GM18873 (cell line): ENCODE measurements around the gene TTLL13.
"Not testable (repeated sequence)": the region's sequence is repeated elsewhere in the genome, so short reads cannot be mapped to it uniquely, and the experiment has no call there.

Experiments used
- ATAC-seq: cut with Tn5 transposase; IDR thresholded peaks from one replicate; pipeline ENCODE4 v1.9.1; 2021; ENCODE audit warnings: mild to moderate bottlenecking, moderate library complexity, moderate number of reproducible peaks; ENCODE audit not compliant: unreplicated experiment, low FRiP score

Gene TTLL13

DNA sequence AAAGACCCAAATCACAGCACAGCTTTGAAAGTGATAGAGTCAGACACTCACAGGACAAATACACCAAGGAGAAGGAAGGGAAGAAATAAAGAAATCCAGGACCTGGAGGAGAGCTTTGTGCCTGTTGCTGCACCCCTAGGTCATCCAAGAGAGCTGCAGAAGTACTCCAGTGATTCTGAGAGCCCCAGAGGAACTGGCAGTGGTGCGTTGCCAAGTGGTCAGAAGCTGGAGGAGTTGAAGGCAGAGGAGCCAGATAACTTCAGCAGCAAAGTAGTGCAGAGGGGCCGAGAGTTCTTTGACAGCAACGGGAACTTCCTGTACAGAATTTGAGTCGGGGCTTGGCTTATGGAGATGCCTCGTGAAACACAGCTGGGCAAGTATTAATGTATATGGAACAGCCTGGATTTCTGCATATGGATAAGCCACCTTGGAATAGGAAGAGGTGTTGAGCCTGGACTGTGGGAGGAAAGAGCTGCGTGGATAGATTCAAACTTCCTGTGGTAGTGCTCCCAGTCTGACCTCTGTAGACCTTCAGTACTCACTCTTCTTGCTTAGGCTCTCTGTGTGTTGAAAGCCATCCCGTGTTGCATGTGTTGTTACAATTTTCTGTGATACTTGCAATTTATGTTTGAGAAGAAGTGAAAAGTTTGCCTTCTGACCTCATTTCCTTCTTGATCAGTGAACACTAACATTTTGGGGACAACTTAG, 22.3 kb downstream of the TTLL13 start:
- ATAC-seq, result no peak

DNA sequence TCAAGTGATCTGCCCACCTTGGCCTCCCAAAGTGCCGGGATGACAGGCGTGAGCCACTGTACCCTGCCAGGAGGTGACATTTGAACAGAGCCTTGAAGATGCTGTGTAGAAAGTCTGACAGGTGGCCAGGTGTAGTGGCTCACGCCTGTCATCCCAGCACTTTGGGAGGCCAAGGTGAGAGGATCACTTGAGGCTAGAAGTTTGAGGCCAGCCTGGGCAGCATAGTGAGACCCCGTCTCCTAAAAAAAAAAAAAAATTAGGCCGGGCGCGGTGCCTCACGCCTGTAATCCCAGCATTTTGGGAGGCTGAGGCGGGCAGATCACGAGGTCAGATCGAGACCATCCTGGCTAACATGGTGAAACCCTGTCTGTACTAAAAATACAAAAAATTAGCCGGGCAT, 29.1 kb downstream of the TTLL13 start:
- ATAC-seq, result not testable (repeated sequence)

DNA sequence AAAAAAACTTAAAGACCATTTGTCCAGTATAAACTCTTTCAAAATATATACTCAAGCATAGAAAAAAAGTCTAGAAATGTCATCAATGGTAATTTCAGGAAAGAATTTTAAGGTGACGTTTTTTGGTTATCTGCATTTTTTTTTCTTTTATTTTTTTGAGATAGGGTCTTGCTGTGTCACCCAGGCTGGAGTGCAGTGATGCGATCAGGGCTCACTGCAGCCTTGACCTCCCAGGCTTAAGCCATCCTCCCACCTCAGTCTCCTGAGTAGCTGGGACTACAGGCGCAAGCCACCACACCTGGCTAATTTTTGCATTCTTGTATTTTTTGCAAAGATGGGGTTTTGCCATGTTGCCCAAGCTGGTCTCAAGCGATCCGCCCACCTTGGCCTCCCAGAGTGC, 31.4 kb downstream of the TTLL13 start:
- not testable (repeated sequence) for ATAC-seq

DNA sequence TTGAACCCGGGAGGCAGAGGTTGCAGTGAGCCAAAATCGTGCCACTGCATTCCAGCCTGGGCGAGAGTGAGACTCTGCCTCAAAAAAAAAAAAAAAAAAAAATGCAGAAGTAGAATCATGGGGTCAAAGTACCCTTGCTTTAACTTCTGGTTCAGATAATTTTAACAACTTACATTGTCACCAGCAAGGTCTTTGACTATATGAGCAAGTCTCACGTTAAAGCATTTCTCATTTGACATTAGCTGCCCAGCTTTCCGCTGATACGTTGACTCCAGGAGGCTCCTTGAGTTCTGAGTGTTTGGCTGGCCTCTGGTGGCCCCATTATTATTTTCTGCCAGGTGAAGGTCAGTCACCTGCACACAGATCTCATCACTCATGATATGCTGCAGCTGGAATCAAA, 32.3 kb downstream of the TTLL13 start:
- ATAC-seq, result not testable (repeated sequence)

DNA sequence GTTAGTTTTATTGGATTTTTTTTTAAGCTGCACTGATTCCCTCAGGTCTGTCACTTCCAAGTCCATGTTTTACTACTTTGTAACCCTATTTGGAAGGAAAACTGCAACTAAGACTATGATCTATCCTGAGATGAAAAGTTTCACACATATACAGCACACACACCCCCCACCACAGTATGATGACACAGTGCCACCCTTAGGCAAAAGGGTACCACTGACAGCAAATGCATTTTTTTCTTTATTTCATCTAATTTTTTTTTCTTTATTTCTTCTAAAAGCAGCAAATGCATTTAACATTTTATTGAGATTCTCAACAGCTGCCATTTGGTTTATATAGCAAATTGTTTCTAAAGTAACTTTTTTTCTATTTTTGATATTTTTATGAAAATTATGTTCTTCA, 37.3 kb downstream of the TTLL13 start:
- ATAC-seq, result no peak

DNA sequence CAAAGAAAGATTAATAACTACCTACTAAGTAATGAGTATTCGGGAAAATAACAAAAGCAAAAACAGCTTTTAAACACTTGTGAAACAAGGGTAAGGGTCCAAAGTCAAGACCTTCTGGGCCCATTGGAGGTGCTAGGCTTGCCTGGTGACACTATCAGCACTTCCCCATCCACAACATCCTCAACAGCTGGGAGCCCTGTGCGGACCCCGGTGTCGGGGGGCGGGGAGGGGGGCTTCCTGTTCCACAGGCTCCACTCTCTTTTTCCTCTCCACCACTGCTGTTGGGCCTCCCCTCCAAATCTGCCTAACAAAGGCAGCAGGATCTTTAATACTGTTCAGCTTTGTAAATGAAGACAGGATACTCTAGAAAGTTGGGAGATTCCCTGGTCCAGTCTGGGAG, 37.7 kb downstream of the TTLL13 start:
- no peak for ATAC-seq

DNA sequence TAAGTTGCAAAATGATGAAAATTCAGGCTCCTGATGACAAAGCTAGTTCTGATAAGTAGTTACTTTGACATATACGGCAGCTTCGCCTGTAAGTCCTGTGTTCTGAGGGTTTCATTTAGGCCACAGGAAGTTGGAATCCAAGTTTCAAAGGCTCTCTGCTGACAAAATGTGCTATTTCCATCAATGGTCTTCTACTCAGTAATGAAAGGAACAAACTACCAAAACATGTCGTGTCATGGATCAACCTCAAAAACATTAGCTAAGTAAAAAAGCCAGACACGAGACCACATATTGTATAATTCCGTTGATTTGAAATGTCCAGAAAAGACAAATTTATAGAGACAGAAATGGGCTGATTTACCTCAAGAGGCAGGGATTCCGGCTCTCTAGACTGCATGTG, 38.6 kb downstream of the TTLL13 start:
- no peak for ATAC-seq

DNA sequence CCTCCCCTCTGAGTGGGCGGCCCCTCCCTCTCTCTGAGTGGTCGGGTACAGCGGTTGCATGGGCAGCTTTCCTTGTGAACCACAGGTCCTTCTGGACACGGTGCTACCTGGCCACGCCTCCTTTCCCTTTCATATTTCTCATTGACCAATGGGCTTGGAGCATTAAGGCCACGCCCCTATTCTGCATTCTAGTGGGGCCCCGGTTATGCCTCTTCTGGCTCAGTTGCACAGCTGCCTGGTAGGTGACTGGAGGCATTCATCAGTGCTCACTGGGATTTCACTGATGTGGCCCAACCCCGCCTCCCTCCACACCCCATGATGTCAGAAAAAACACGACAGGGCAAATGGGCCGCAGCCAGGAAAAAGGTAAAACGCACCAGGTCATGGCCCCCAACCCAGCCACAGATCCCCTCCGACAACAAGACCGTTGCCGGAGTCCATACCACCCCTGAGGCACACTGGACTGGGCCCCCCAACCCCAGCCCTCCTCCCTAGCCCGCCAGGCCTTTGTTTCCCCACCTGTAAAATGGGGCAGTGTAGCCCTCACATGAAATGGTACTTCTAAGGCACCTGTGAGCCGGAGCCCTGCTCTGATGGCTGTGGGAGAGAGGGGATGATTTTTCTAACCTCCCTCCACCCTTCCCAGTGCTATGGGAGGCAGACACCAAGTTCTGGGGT, 42.5 kb downstream of the TTLL13 start:
- ATAC-seq, result no peak

DNA sequence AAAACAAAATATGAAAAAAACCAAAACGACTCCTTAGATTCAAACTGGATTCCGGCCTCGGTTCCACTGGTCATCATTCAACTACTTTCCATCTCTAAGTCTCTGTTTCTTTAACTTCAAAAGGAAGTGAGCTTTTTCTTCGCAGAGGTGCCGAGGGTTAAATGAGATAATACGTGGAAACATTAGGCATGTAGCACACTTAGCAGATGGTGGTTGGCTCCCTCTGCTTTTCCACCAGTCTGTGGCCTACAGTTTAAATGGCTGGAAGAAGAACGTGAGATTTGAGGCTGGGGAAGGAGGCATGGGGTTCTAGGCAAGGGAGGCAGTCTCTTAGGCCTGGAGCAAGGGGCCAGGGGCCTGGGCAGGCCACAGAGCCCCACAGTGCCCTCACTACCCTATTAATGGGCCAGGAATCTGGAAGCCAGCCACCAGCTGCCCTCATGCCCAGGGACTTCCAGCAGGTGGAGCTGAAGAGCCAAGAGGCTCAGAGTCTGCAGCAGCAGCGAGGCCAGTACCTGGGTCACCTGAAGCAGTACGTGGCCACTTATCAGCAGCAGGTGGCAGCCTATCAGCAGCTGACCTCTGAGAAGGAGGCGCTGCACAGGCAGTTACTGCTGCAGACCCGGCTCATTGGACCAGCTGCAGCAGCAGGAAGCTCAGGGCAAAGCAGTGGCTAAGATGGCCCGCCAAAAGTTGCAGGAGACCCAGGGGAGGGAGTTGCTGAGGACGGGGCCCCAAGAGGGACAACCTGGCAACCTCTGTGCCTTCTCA, 43.9 kb downstream of the TTLL13 start:
- ATAC-seq, result not testable (repeated sequence)

DNA sequence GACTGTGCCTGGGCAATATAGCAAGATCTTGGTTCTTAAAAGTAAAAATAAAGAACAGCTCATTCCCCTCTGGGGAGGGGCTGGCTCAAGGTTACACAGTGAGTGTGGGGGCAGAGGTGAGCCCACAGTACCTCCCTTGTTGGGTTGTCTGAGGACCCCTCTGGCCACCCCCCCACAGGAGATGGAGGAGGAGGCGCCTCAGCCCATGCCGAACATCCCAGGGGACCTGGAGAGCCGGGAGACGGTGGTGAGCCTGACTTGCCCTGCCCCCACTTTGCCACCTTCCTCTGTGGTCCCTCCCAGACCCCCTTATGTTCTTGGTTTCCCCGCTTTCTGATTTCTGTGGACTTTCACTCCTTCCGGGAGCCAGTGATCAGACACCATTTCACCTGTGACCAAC, 44.8 kb downstream of the TTLL13 start:
- ATAC-seq, result no peak

DNA sequence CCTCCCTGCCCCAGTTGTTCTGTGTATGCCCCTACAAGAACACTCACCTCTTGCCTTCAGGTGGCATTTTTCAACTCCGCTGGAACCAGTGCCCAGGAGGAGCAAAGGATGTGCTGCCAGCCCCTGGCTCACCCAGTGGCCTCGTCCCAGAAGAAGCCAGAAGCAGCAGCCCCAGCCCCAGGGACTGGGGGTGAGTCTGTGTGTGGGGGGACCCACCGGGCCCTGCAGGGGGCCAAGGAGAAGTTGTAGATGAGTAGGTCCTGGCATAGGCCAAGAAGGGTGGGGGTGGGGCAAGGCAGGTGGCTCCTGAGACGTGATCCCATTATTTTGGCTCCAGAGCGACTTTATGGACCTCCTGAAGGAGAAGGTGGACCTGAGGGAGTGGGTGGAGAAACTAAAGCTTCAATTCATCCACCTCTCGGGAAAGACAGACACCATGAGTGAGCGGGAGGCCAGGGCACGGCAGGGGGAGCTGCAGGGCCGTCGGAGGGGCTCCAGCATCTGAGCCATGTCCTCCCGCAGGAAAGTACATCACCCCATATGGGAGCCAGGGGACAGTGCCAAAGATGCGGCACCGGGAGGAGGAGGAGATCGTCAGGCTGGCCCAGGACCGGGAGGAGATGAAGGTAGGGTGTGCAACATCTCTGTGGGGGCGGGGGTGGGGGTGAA, 45.4 kb downstream of the TTLL13 start:
- ATAC-seq, result no peak

DNA sequence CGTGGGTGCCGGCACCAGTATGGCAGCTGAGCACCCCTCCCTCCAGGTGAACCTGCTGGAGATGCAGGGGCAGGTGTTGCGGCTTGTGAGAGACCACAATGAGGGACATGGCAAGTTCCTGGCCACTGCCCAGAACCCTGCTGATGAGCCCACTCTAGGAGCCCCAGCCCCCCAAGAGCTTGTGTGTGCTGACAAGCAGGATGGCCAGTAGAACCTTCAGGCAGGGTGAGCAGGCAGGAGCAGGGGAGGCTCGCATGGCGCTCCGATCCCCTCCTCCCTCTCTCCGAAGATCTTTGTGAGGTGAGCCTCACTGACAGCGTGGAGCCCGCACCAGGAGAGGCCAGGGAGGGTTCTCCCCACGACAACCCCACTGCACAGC, 45.9 kb downstream of the TTLL13 start:
- no peak for ATAC-seq

DNA sequence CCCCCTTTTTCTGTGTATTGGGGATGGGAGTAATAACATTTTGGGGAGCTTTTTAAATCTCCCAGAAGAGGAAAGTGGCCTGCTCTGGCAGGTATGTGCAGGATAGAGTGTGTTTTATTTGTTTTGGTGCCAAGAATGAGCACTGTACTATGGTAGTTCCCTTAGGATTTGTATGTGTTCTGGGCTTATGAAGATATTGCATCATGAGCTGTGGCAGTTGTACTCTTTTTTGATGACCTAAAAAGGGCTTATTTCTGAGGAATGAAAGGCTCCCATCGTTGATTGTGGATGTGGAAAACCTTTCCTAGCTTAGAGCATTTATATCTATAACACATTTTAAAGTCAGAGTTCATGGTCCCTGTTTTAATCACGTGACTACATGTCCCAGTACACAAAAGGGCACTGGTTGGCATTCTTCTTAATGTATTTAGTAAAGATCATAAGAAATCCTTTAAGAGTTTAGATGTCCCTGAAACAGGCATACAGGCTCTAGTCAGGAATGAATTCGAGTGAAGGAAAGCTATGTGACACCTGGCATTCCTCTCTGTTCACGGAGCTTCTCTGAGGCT, 47.0 kb downstream of the TTLL13 start:
- not testable (repeated sequence) for ATAC-seq

DNA sequence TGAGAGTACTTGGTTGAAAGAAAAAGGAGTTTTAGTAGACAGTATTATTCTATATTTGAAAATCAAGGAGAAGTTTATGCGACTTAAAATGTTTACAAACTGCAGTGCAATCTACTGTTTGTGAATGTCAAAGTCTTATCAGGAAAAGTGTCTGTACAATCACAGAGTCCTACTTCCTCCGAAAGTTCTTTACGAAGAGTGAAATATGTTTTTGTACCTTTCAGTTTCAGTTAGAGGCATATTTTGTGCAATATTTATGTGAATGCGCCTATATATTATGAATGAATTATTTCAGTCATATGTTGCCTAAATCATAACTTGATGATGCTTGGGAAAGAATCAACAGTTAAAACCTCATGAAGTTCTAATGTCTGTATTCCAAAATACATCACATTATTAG, 47.7 kb downstream of the TTLL13 start:
- ATAC-seq, result no peak

DNA sequence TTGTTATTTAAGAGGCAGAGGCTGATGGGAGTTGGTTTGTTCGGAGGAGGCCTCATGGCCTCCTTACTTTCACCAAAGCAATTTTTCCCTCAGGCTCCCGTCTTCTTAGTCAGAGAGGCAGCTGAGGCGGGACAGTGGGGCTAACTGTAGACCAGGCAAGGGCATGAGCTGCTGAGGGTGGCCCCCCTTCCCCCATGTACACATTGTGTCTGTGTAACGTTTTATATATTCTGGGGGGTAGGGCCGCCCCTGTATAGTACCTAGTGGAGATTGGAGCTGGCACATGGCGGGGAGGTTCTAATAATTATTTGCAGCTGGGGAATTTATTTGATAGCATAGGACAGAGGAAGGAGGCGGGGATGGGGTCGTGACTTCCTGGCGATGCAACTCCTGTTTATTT, 51.2 kb downstream of the TTLL13 start:
- no peak for ATAC-seq

DNA sequence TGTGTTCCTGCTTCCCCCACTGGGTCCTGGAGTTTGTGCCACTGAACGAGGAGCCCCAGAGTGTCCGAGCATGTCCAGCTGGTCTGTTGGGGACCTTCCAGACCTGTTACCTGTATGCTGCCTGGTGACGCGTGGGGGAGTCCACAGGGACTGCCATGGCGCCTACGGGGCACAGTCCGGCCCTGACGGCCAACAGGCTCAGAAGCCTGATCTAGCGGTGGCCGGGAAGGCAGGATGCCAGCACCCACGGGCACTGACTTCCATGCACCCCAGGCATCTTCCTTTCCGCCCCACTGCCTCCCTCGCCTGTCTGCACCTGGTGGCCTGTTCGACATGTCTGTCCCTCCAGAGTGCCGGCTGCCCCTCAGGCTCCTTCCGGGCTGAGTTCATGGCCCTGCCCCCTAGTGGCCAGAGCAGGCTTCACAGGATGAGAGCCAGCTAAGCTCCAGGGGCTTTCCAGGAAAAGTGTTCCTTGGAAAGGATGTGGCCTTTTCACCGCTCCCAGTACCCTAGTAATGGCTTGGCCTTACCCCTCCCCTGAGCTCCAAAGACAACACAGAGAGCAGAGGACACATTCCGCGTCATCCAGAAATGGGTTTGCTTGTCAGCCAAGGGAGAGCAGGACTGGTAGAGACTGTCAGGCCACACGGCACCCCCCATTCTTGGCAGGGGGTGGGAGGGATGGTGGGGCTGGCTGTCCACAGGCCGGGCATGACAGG, 51.8 kb downstream of the TTLL13 start:
- no peak for ATAC-seq

DNA sequence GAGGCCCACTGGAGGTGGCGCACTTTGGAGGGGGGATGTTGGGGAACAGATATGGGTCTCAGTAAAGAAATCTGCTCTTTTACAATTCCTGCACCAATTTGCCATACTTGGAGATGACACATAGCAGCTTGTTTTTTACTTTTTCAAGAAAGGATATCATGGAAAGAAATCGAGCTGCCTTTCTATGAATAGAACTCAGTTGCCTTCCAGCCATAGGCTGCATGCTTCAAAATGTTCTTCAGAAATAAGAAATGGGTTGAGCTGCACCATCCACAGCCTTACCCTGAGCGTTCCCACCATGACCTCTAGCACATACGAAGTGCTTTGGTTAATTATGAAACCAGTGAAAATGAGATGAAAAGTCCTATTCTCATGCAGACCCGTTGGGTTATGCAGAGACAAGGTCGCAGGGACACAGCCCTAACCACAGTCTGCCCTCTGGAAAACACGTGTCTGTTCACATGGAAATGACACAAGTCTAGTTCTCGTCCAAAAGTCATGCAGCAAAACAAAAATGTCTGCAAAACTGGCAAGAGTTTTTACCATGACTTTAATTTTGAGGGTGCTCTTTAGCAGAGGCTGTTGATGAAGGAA, 52.4 kb downstream of the TTLL13 start:
- no peak for ATAC-seq

DNA sequence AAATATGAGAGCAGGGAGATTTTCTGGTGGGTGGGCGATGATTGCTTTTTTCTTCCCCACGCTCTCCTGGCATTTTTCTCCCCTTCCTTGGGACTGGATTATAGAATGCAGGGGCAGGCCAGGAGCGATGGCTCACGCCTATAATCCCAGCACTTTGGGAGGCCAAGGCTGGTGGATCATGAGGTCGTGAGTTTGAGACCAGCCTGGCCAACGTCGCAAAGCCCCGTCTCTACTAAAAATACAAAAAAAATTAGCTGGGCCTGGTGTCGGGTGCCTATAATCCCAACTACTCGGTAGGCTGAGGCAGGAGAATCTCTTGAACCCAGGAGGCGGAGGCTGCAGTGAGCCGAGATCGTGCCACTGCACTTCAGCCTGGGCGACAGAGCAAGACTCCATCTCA, 56.0 kb downstream of the TTLL13 start:
- ATAC-seq, result not testable (repeated sequence)

DNA sequence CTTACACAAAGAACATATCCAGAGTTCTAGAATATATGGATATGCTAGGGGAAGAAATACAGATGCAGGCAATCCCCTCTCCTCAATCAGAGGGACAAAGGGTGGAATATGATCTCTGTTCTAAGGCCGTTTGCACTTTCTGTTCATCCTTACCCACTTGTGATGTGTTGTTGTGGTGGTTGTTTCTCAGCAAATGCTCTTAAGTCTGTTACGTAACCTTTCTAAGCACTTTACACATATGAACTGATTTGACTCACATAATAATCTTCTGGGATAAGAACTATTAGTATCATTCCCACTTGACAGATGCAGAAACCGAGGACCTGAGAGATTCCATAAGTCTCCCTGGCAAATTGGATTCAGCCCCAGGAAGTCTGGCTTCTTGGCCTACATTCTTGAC, 56.6 kb downstream of the TTLL13 start:
- ATAC-seq, result no peak

DNA sequence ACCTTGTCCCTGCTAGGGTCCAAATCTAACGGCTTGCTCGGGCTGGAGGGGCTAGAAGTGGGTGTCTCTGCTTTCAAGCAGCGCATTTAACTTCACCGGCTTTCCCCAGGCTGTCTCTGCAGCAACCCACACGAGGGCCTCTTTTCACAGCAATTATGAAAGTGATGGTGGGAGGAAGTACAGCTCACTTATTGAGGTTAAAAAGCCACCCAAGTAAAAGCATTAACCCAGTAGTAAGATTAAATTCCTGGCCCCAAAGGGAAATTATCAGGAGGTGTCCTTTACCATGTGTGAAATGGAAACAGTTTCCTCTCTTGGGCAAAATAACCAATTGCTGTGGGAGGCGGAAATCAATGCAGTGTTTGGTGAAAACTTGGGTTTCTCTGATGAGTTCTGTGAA, 57.2 kb downstream of the TTLL13 start:
- no peak for ATAC-seq
